DMS79 (cell line): ENCODE data around the gene CDO1.
"Not testable (repeated sequence)": the region's sequence is repeated elsewhere in the genome, so short reads cannot be mapped to it uniquely, and the experiment has no call there.

Experiments
- DNase-seq: peaks from one replicate; lab custom pipeline; 2025; lab: John Stamatoyannopoulos, UW

CDO1 gene

DNA sequence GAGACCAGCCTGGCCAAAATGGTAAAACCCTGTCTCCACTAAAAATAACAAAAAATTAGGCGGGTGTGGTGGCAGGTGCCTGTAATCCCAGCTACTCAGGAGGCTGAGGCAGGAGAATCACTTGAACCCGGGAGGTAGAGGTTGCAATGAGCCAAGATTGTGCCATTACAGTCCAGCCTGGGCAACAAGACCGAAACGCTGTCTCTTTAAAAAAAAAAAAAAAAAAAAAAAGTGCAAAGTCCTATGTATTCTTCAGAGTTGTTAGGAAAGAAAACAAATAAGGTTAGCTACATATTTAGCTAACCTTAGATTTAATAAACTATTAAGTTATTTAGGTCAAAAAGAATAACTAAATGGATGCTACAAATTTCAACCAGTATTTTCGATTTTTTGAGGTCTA, 13.5 kb upstream of the CDO1 start:
- no peak for DNase-seq

DNA sequence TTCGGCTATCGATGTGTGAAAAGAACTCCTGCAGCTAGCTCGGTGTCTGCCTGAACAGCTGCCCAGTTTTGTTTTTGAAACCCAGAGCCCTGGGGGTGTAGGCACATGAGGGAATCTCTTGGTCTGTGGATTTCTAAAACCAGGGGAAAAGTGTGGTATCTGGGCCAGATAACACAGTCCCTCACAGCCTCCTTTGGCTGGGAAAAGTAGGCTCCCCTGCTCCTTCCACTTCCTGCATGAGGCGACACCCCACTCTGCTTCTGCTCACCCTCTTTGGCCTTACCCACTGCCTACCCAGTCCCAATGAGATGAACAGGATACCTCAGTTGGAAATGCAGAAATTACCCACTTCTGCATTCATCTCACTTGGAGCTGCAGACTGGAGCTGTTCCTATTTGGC, 9.5 kb upstream of the CDO1 start:
- no peak for DNase-seq

DNA sequence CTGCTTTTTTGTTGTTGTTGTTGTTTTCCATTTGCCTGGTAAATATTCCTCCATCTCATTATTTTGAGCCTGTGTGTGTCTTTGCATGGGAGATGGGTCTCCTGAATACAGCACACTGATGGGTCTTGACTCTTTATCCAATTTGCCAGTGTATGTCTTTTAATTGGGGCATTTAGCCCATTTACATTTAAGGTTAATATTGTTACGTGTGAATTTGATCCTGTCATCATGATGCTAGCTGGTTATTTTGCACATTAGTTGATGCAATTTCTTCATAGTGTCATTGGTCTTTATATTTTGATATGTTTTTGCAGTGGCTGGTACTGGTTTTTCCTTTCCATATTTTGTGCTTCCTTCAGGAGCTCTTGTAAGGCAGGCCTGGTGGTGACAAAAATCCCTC, 8.5 kb upstream of the CDO1 start:
- not testable (repeated sequence) for DNase-seq

DNA sequence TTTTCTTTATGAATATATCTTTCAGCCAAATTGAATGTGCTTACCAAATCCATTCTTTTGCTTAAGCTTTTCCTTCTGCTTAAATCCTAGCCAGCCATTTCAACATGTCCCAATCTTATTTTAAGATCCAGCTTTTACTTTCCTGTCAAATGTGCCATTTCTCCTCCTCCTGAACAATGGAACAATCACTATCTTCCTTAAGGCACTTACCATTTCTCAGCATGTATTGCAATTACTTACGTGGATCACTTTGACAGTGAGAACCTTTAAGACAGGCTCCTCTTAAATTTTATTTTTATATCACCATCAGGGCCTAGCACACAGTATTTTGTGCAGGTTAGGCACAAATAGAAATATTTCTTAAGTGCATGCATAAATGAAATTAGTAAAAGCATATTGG, 4.4 kb upstream of the CDO1 start:
- no peak for DNase-seq

DNA sequence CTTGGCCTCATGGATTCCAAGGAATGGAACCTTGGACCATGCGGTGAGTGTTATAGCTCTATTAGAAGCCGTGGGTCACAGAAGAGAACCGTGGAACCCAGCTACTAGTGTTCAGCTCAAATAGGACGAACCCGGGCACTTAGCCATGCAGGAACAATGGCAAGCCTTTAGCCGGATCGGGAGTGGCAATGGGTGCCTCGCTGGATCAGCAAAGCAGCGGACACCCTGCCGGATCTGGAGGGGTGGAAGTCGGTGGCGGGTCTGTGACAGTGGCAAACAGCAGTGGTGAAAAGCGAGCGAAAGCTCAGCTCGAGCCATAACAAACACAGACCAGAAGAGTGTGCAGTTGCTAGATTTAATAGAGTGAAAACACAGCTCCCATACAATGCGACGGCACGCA, 2.4 kb upstream of the CDO1 start:
- DNase-seq, result no peak

DNA sequence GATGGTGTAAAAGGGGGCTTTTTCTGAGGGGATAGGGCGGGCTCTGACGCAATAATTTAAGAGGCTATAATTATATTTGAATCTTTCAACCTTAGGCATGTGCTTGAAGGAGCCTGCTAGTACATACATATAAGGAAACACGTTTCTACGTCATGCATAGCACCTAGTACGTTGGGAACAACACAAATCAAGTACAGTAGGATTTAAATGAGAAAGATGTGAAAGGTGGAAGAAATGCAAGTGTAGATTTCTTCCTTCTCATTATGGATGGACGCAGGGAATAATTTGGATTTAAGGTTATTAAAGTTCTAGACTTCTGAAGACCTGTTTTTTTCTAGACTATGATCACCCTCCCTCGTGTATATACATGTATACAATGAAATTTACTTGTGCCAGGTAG, 927 bp upstream of the CDO1 start:
- no peak for DNase-seq

DNA sequence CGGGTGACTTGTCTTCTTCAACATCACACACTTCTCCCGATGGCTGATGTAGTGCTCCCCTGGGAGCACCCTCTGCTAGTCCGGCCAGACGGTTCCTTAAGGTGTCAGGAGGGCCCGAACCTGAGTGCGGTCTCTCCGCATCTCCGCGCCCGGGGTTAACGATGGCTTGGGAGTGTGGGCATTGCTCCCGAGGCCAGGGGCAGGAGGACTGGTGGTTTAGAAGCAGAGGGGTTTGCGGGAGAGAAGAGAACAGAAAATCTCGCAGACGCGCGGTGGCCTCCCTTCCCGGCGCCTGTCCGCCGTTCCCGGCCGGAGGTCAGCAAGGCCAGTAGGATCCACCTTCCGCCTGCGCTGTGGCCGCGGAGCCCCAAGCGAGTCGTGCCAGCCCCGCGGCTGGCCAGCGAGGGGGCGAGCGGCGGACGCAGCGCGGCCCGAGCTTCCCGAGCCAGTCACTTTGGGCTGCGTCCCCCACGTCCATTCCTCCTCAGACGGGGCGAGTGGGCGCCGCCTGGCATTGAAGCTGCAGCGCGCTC, 700 bp downstream of the CDO1 start:
- no peak for DNase-seq

DNA sequence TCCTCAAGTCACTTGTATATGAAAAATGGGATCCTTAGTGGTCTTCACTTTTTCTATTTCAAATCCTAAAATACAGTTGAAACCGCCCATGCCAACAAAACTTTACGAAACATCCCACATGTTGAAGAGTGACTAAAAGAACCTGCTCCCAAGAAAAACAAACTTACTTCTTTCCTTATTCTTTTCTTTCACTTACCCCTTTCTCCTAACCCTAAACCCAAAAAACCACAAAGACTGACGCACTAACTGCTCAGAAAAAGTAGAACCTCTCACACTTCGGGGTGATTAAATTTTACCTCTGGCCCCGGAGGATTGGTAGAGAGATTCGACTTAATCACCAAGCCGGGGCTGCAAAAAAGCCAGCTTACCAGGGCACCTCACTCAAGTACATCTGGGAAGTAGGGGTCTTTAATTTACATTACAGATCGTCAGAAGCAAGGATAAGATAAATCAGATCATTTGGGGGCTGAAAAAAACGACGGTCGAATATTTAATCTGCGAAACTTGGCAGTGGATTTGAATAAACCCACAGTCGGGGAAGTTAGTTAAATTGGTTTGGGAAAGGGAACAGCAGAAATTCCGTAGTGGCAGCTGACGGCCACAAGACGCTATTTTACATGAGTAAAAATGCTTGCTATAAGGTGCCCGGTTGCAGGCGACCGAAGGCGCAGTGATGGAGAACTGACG, 1.3 kb downstream of the CDO1 start:
- no peak for DNase-seq

DNA sequence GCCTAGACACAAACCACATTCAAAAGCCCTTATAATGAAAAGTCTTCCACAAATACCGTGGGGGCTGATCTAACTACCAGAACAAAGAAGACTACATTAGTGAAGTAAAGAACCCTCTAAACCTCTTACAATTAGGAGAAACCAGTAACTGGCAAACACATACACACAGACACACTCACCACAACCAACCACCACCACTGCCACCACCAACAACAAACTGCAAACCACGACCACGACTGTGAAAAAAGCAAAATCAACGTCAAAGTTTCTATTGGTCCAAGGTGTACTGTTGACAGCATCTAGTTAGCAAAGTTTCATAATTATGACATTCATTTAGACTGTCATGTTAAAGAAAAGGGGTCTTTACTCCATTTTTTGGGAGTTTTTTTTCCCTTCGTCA, 2.7 kb downstream of the CDO1 start:
- no peak for DNase-seq

DNA sequence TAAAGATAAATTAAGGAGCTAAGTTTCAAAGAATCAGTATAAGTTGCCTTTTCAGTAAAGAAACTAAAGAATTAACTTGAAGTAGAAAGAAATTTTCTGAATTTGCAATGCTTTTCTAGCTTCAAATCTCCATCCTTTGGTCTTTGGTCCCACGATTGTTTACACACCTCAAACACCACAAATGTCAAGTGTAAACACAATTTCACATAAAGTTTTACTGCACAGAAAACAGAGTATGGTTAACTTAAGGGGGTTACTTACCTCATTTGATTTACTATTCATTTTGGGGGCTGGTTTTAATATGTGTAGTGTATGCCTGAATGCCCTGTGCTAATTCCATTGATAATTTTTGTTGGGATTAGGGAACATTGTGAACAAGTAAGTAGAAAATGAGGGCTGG, 4.1 kb downstream of the CDO1 start:
- no peak for DNase-seq

DNA sequence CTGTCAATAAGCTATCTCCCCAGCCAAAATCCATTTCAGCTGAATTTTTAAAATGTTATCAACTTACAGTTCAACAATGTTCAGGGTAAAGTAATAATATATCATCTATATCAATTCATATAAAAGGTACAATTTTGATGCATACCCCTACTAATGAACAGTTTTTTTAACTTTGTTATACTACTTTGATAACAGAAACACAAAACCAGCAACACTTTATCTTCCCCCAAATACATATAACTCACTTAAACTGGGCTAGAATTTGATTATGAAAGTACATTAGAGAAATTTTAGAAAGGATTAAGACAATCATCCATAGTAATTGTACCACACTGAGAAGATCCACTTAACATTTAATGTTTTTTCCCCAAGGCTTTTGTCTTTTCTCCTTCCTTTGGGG, 5.1 kb downstream of the CDO1 start:
- DNase-seq, result no peak

DNA sequence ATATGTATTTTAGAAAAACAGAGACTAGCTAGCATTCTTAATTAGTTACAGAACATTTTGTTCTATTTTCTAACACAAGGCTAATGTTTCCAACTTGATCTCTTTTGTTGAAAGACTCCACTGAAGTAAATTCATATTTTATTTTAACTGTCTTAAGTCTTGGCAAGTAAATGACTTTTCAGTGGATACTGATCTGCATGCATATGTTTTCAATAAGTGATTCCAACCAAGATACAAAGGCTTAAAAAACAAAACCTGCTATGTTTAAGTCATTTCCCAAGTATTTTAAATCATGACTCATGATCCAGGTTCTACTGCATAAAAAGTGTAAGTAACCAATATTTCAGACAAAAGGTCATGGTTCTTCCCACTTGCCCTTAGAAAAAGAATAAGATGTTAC, 5.7 kb downstream of the CDO1 start:
- DNase-seq, result no peak

DNA sequence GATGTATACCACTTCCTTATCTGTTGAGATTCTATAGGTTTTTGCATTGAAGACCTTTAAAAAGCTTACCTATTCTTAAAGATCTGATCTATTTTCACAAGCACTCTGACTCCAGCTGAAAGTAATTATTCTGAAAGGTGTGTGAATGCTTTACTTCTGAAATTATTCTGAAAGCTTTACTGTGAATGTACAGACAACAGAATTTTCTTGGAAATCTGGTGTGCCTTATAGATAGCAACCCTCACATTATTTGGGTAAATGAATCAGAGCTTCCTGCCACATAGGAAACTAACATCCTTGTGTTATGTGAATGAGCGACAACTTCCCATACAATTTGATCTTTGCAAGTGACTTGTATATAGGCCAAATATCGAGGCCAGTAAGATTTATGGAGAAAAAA, 6.5 kb downstream of the CDO1 start:
- no peak for DNase-seq

DNA sequence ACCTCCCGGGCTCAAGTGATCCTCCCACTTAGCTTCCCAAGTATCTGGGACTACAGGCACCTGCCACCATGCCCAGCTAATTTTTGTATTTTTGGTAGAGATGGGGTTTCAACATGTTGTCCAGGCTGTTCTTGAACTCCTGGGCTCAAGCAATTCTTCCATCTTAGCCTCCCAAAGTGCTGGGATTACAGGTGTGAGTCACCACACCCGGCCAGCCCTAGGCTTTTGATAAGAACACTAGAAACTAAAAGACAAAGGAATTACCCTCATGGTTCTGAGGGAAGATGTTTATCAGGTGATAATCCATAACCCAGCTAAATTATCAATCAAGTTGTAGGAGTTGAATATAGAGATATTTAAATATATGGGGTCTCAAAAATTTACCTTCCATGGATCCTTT, 8.4 kb downstream of the CDO1 start:
- not testable (repeated sequence) for DNase-seq

DNA sequence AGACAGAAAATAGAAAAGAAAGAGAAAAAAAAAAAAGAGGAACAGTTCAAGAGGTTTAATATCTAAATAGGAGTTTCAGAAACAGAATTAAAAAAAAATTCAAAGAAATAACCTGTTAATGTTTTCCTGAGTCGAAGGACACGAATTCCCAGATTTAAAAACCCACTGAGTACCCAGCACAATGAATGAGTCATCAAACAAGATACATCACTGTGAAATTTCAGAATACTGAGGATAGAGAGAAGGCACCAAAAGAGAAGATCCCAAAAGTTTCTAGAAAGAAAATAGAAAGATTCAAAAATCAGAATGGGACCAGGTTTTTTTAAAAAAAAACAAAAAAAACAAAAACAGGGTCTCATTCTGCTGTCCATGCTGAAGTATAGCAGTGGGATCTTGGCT, 8.8 kb downstream of the CDO1 start:
- DNase-seq, result no peak

DNA sequence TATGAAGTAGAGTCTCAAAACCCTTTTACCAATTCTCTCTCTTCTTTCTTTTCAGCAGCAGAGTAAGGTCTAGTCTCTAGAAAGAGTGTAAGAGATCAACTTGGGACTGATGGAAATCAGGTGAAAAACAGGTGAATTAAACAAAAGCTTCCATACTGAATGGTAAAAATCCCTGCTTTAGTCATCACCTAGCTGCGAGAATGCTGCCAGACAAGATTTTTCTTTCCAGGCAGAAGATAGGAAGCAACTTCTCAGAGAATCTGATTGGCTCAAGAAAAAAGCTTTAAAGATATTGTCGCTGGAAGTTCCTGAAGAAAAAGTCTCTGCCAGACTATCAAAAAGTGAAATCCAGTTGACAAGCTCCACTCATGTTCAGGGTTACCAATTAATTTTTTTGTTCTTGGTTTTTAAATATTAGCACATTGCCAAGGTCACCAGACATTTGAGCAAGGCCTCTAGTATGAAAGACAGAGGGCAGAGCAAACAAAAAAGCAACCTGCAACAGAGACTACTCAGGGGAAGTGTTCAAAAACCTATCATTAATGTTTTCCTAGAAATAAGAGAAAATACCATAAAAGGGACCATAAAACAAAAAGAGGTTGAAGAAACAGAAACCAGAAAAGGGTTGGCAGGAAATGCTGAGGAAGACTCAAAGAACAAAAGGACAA, 9.3 kb downstream of the CDO1 start:
- no peak for DNase-seq

DNA sequence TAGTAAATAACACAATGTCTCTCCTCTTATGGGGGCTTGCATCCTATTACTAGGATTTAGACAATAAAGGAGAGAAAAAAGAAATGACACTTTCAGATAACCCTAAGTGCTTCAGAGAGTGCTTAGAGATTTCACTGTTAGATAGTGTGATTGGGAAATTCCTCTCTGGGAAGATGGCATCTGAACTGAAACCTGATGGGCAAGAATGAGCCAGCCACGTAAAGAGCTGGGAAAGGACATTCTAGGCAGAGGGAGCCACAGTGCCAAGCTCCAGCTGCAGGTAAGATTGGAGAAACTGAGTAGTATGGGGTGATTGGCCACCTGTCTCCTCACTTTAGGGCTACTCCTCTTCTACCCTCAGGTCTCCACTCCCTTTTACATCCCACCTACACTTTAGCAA, 14.5 kb downstream of the CDO1 start:
- no peak for DNase-seq

DNA sequence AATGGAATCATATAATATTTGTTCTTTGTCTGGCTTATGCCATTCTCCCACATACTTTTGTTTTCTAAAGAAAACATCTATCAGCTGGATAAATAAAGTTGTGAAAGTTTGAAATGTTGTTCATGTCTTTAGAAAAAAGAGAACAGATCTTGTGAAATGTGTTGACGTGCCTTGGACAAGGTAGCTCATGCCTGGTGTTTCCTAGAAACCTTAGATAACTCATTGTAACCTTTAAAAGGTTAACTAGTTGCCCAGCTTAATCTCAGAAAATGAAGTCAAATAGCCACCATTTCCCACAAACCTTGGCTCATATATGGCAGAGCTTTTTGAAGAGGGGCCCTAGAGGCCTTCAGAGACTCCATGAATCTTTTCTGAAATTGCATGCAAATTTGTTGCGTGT, 15.3 kb downstream of the CDO1 start:
- no peak for DNase-seq

DNA sequence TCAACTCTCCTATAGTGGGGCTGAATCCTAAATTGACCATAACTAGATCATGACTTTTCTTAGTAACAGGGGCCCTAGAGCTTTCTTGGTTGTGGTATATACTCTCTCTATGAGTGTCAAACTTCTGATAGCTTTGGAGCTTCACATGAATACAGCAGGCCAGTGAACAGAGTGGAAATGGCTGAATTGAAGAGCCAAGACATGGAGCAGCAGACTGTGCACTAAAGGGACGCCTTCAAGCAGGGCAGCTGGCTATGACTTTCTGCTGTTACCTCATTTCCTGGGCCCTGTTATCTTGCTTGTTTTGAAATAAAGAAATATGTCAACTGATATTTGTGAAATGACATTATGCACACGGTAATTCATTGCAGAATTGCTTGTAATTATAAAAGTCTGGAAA, 16.4 kb downstream of the CDO1 start:
- DNase-seq, result no peak

DNA sequence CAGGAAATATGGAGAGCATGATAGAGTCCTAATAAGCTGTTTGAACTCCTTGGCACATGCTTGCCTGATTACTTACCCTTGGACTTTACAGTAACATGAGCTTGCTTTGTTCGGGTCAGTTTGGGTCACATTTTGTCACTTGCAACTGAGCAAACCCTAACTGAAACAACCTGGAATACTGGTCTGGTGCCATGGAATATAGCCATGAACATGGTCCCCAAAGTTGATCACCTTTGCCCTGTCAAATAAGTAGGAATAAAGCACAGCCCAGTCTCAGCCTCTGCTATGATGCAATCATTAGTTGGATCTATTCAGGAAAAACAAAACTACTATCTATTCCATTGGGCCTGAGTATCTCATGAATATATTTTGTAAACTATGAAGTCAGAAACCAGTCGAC, 18.2 kb downstream of the CDO1 start:
- DNase-seq, result no peak

DNA sequence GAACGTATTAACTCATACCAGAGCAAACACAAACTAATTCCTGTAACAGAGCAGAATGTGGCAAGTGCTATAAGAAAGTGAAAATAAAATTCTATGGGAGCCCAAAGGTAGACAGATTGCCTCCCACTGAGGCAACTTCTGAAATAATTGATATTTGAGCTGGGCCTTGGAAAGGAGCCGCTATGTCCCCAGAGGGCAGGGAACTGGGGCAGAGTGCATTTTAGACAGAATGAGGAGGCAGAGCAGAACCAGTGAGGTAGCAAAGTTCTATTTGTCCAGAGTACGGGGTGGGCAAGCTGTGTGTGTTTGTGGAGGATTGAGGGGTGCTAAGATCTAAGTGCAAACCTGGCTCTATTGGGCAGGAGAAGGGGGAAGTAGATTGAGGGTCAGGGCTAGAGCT, 19.8 kb downstream of the CDO1 start:
- no peak for DNase-seq

DNA sequence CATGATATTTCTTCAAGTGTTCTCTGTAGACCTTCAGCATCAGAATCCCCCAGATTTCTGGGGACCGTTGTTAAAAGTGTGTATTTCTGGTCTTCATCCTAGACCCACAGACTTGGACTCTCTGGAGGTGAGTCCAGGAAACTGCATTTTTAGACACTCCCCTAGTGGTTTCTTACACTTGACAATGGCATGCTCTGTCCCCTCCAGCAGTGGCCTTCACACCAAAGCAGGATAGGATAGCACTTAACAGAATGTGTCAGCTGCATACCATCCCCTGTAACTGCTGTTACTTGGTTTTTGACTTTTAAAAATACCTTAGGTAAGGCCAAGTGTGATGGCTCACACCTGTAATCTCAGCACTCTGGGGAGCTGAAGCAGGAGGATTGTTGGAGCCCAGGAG, 20.8 kb downstream of the CDO1 start:
- no peak for DNase-seq

DNA sequence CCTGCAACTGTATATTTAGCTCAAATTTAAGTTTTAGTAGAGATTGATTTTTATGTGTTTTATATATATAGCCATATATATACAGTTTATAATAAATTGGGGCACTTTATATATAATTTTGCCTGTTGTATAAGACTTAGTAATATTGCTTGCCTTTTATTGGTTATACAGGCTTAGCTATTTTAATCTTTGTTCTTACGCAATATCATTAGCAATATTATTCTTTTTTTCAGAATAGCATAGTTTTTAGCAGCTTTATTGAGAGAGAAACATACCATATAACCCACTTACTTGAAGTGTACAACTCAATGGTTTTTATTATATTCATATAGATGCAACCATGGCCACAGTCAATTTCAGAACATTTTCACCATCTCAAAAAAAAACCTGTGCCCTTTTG, 28.0 kb downstream of the CDO1 start:
- DNase-seq, result no peak

DNA sequence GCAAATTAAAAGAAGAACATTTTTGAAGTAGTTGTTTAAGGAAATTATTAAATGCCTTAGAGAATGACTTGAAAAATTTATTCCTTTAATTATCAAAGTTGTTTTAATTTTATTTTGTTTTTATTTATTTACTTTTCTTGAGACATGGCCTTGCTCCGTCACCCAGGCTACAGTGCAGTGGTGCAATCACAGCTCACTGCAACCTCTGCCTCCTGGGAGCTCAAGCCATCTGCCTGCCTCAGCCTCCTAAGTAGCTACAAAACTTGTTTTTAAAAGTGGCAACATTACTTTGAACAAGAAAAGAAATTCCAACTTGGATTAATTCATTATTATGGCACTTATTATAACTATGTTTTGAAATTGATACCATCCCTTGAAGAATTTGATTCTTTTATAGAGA, 29.0 kb downstream of the CDO1 start:
- DNase-seq, result no peak
